ENCODE results near the gene SMIM13.
"Not testable (repeated sequence)": the region's sequence is repeated elsewhere in the genome, so short reads cannot be mapped to it uniquely, and the experiment has no call there.

The SMIM13 gene

DNA sequence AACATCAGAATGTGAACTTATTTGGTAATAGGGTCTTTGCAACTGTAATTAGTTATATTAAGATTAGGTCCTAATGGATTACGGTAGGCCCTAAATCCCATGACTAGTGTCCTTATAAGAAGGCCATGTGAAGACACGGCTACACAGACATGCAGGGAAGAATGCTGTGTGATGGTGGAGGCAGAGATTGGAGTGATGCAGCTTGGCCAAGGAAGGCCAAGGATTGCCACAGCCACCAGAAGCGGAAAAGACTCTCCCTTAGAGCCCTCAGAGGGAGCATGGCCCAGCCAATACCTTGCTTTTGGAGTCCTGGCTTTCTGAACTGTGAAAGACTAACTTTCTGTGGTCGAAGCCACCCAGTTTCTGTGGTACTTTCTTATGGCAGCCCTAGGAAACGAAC is 9.7 kb upstream of the SMIM13 start:
- DNase-seq (ENCODE audit: low spot score) = no peak

DNA sequence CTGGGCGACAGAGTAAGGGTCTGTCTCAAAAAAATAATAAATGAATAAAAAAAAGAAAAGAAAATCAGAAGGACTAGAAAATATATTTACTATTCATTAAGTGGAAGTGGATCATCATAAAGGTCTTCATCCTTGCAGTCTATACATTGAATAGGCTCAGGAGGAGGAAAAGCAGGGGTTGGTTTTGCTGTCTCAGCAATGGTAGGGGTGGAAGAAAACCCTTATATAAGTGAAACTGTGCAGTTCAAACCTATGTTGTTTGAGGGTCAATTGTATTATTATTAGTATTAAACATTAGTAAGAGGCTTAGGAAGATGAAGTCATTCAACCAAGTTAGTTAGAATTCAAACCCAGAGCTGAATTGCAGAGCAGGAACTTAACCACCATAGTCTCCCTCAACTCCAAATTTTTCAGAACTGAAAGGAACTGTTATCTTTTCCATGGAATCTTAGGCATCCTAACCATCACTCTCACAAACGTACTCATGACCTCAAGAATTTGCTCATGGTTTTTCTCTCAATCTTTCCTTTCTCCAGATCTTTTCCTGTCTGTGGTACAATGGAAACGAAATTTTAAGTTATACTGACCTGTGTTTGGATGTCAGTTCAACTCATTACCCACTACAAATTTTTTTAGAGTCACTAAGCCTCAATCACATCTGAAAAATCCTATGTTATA is 7.7 kb upstream of the SMIM13 start:
- peak; percentile 74 for DNase-seq (ENCODE audit: low spot score)

DNA sequence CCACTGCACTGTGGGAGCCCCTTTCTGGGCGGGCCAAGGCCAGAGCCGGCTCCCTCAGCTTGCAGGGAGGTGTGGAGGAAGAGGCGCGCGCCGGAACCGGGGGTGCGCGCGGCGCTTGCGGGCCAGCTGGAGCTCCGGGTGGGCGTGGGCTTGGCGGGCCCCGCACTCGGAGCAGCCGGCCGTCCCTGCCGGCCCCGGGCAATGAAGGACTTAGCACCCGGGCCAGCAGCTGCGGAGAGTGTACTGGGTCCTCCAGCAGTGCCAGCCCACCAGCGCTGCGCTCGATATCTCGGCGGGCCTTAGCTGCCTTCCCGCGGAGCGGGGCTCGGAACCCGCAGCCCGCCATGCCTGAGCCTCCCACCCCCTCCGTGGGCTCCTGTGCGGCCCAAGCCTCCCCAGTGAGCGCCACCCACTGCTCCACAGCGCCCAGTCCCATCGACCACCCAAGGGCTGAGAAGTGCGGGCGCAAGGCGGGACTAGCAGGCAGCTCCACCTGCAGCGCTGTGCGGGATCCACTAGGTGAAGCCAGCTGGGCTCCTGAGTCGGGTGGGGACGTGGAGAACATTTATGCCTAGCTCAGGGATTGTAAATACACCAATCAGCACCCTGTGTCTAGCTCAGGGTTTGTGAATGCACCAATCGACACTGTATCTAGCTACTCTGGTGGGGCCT is 6.4 kb upstream of the SMIM13 start:
- DNase-seq (ENCODE audit: low spot score) = not testable (repeated sequence)

DNA sequence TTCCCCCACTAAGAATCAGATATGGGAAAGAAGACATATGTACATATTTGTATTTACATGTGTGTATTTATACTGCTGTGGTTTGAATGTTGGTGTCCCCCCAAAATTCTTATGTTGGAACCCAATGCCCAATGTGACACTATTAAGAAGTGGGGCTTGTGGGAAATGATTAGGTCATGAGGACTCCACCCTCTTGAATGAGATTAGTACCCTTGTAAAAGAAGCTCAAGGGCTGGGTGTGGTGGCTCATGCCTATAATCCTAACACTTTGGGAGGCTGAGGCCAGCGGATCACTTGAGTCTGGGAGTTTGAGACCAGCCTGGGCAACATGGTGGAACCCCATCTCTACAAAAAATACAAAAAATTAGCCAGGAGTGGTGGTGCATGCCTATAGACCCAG is 3.9 kb upstream of the SMIM13 start:
- no peak for DNase-seq (ENCODE audit: low spot score)

DNA sequence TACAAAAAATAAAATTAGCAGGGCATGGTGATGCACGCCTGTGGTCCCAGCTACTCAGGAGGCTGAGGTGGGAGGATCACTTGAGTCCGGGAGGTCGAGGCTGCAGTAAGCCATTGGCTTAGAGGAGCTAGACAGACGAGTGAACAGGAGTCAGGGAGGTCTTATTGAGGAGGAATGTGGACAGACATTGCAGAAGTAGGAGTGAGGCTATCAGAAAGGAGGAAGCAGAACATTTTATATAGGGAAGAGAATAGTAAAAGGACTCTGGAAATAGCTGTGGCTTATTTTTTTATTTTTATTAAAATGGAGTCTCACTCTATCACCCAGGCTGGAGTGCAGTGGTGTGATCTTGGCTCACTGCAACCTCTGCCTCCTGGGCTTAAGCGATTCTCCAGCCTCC is 2.5 kb upstream of the SMIM13 start:
- not testable (repeated sequence) for DNase-seq (ENCODE audit: low spot score)

DNA sequence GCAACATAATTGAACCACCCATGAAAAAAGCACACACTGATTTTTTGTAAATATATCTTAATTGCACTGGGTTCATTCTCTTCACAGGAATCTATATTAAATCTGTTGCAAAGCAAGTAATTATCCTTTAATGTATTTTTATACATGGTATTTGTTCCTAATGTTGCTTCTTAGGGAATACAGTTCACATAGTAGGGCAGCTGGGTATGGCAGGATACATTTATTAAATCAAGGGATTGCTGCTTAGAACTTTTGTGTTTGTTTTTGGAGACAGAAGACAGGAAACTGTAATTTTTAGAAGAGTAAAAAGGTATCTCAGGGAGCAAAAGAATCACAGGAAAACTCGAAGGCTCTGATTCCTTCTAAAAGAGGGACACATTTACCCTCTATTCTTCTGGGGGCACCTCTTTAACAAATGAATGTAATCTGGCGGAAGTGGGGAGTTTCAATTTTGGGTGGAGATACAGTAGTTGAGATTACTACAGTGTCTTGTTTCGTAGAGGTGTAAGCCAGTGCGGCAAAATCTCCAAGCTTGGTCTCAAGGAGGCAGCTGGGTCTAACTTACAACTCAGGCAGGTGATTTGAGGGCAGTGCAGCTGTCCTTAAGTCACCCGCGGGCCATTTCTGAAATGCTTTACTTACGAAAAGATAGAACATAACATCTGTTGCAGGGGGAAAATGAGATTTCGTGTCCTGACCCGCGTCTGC is 812 bp upstream of the SMIM13 start:
- peak; percentile 37 for DNase-seq (ENCODE audit: low spot score)

DNA sequence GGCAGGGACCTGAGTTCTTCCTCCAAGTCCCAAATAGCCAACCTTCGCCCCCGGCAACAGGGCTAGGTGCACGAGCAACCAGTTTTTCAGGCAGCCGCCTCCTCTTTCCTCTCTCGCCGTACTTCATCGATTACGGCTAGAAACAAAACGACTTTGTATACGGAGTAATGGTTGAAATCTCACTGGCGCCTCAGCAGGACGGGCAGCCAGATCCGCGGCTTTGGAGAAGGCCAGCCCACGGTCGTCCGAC is 333 bp upstream of the SMIM13 start:
- DNase-seq (ENCODE audit: low spot score) = no peak

DNA sequence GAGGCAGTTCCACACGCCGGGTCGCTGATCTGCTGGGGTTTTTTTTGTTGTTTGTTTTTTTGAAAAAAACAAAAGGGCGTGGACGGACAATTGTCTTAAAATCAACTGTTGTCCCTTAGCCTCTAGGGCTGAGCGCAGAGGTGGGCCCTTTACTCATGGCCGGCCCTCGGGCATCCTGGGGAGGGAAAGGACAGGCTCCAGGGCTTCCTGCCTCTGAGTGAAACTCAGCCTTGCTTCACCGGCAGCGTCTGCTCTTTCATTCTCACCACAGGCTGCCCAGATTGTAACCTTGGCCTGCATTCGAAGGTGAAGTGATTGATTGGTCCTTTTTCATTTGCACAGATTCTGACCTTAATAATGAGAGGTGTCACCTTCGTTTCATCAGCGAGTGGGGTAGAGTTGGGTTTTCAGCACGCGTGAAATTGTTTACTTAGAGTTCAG is 797 bp downstream of the SMIM13 start:
- DNase-seq (ENCODE audit: low spot score) = peak; percentile 59

DNA sequence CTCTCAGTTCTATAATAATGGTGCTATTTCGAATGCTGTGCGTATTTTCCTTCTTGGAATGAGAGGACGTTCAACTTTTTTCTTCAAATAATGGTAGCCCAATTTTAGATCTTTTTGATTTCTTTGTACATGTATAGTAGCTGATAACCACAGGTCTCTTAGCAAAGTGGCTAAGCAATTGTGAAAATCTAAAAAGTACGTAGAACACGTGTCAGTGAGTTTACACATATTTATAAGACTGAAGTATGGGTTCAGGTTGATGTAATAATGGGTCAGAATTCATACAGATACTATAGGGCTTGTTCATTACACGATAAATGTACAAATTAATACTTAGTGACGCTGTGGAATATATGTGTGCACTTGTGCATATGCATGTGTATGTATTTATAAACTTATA is 1.3 kb downstream of the SMIM13 start:
- no peak for DNase-seq (ENCODE audit: low spot score)

DNA sequence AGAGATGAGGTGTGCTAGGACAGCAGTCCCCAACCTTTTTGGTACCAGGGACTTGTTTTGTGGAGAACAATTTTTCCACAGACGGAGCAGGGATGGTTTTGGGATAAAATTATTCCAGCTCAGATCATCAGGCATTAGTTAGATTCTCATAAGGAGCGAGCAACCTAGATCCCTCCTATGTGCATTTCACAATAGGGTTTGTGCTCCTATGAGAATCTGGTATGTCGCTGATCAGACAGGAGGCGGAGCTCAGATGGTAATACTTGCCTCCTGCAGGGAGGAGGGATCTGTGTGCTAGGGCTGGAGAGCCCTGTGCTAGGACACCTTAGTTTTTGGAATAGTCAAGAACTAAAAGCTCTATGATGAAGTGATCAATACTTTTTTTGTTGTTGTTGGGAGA is 2.5 kb downstream of the SMIM13 start:
- peak; percentile 59 for DNase-seq (ENCODE audit: low spot score)

DNA sequence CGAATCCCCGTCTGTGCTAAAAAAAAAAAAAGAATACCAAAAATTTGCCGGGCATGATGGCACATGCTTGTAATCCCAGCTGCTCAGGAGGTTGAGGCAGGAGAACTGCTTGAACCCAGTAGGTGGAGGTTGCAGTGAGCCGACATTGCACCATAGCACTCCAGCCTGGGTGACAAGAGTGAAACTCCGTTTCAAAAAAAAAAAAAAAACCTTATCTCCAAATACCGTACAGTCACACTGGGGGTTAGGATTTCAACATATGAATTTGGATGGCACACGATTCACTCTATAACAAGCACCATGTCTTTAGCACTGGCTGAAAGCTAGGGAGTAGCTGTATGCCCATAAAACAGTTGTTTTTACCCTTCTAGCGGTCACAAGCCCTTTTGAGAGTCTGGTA is 3.8 kb downstream of the SMIM13 start:
- no peak for DNase-seq (ENCODE audit: low spot score)

DNA sequence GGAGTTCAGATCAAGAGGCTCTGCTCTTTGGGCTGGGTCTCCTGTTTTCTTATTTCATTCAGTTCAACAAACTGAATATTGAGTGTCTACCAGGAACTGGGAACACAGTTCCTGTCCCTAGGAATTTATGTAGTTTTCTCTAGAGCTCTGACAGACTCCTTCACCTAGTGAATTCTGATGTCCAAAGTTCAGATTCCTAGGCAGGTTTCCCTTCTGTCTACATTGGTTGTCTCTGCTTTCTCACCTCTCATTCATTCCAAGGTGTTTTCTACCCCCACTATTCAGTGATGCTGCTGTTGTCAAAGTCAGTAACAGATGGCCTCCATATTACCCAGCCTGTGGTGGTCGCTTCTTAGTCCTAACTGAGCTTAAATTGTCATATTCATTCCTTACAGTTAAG is 4.4 kb downstream of the SMIM13 start:
- DNase-seq (ENCODE audit: low spot score) = no peak

DNA sequence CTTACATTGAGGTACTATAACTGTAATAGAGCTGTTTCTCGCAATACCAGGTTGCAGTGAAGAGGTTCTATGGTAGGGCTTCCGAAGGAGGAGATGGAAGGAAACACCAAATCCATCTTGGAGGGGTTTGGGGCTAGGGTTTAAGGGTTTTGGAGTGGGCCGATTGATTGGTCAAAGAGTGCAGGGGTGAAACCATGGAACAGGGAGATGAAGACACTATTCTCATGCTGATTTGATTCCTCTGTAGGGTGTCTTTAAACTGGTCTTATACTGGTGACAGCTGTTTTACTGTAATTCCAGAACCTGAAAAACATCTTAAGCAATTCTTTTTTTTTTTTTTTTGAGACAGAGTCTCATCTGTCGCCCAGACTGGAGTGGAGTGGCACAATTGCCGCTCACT is 7.8 kb downstream of the SMIM13 start:
- no peak for DNase-seq (ENCODE audit: low spot score)

DNA sequence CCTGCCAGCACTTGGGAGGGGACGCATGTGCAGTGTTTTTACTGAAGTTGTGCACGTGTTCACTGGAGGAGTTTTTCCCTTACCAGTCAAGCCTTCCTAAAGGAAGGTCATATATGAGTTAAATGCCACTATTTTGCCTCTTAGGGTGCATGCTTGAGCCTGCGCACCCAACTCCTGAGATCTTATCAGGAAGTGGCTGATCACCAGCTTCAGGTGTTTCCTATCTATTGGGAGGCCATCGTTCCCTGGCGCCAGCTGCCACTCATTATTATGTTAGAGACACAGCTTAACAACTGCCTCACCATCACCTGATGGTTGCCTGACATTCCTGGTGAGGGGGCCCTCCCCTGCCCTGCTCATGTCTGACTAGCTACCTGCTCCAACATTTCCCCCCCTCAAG is 9.4 kb downstream of the SMIM13 start:
- no peak for DNase-seq (ENCODE audit: low spot score)

DNA sequence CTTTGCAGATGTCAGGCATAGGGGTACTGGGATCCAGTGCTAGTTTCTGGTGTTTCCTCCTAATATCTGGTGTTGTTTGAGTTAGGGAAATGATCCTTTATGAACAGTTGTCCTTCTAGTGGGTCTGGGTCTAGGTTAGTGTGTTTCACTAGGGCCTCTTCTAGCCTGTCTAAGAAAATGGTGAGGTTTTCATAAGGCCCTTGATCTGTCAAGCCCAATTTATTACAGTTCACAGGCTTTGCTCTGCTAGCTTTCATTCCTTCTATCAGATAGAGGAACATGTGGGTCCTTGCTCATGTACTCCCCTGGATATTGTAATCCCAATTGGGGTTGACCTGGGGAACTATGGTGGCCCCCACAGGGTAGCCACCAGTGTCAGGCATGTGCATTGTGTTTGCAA is 15.1 kb downstream of the SMIM13 start:
- no peak for DNase-seq (ENCODE audit: low spot score)

DNA sequence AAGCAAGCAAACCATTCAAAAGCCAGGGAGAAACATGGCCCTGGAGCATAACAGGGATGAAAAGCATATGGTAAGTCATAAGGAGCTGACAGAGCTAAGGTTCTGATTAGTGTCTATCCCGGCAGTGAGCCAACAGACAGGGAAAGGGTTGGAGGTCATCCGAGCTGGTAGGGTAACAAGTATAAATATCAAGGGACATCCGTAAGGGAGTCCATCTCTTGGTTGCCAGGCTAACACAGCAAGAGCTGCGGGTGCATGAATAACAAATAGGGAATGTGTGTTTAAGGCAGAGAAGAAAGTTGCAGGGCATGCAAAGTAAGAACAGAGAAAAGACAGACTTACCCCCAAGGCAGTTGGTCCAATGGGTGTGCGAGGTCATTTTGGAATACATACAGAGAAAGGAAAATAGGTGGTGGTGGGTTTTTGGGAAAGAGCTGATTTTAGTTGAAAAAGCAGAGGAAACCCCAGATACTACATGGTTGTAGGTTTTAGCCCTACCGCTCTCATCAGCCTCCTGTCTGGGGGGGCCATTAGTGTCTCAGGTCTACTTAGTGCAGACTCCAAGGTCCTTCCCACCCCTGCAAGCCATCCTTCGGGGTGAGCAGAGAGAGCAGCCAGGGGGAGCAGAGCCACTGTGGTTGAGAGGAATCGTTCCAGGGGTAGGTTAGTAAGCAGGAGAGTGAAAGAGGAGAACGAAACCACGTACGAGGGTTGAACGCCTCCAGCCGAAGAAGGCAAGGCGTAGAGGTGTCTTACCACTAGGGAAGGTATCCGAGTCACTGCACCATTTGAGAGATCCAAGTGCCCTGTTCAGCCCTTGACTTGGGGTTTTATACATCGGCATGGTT is 17.5 kb downstream of the SMIM13 start, which contains the start of gene ERVFRD-1:
Gene ERVFRD-1 (minus strand): TSS at position 805 of the 848 bp plus-strand sequence. CDS start 6,415 bp downstream, outside the sequence.
- DNase-seq (ENCODE audit: low spot score) = no peak

DNA sequence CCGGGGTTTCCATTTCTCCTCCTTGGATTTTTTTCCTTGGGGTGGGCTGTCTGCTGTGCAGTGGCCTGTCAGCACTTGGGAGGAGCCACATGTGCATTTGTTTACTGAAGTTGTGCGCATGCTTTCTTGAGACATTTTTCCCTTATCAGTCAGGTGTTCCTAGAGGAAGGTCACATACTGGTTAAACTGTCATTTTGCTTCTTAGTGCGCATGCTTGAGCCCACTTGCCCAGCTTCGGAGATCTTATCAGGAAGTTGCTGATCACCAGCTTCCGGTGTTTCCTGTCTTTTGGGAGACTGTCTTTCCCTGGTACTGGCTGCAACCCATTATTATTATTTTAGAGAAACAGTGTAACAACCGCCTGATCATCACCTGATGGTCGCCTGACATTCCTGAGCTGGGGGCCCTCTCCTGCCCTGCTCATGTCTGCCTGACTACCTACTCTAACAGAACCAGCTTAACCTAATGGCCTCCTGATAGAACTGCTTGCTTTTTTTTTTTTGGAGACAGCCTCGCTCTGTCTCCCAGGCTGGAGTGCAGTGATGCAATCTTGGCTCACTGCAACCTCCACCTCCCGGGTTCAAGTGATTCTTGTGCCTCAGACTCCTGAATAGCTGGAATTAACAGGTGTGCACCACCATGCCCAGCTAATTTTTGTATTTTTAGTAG is 18.3 kb downstream of the SMIM13 start:
- no peak for DNase-seq (ENCODE audit: low spot score)

DNA sequence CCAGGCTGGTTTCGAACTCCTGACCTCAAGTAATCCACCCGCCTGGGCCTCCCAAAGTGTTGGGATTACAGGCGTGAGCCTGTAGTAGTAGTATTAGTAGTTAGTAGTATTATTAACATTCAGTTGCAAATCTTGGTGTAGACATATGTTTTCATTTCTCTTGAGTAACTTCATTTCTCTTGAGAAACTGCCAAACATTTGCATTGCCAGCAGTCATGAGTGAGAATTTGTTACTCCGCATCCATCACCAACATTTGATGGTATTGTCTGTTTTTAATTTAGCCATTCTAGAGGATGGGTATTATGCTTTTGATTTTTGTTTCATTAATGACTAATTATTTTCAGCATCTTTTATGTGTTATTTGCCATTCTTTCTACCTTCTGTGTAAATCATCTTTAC is 19.4 kb downstream of the SMIM13 start:
- peak; percentile 36 for DNase-seq (ENCODE audit: low spot score)

DNA sequence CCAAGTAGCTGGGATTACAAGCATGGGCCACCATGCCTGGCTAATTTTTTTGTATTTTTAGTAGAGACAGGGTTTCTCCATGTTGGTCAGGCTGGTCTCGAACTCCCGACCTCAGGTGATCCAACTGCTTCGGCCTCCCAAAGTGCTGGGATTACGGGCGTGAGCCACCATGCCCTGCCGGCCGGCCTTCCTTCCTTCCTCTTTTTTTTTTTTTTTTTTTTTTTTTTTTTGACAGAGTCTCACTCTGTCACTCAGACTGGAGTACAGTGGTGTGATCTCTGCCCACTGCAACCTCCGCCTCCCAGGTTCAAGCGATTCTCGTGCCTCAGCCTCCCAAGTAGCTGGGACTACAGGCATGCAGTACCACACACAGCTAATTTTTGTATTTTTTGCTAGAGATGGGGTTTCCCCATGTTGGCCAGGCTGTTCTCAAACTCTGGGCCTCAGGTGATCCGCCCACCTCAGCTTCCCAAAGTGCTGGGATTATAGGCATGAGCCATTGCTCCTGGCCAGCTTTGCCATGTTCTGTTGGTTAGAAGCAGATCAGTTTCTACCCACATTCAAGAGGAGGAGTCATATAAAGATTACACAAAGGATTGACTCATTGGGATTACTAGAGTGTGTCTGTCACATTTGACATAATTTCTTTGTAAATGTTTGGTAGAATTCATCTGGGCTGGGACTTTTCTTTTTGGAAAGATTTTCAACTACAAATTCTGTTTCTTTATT is 22.3 kb downstream of the SMIM13 start:
- DNase-seq (ENCODE audit: low spot score) = peak; percentile 65

DNA sequence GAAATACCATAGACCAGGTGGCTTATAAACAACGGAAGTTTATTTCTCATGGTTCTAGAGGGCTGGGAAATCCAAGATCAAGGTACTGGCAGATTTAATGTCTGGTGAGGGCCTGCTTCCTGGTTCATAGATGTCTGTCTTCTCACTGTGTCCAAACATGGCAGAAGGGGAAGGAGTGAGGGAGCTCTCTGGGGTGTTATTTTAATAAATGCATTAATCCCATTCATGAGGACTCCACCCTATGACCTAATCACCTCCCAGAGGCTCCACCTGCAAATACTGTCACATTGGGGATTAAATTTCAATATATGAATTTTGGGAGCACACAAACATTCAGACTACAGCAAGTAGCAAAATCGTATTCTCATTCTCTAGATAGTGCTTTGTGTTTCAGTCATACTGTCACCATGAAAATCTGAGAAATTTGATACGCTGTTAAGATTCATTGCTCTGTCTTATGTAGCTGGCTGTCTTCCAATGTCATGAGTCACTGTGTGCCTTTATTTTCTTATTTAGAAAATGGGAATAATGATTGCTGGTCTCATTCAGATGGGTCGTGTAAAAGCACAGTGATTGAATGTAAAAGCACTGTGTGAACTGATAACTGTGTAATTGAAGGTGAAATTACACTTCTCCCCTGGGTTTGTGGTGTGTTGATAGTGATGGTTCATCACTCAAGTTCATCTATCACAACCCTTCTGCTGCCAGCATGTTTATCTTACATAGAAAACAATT is 26.8 kb downstream of the SMIM13 start:
- no peak for DNase-seq (ENCODE audit: low spot score)

DNA sequence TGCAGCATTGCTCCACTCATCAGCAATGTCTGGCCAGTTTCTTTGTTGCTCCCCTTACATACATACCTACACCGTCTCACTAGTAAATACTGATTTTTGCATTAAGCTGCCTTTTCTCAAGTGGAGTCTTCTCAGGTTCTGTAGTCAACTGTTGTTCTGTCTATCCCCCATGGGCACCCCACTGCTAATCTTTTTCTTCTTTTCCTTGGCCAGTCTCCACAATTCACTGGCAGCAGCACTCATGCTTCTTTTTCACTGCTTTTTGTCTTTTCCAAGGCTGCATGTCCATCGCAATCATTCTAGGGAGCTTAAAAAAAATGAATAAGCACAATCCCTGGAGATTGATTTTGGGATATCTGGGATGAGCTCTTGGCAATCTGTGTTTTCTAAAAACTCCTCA is 28.2 kb downstream of the SMIM13 start:
- DNase-seq (ENCODE audit: low spot score) = no peak
